ENCODE results near the gene AQP10.
"Not testable (repeated sequence)": the region's sequence is repeated elsewhere in the genome, so short reads cannot be mapped to it uniquely, and the experiment has no call there.

Gene AQP10

DNA sequence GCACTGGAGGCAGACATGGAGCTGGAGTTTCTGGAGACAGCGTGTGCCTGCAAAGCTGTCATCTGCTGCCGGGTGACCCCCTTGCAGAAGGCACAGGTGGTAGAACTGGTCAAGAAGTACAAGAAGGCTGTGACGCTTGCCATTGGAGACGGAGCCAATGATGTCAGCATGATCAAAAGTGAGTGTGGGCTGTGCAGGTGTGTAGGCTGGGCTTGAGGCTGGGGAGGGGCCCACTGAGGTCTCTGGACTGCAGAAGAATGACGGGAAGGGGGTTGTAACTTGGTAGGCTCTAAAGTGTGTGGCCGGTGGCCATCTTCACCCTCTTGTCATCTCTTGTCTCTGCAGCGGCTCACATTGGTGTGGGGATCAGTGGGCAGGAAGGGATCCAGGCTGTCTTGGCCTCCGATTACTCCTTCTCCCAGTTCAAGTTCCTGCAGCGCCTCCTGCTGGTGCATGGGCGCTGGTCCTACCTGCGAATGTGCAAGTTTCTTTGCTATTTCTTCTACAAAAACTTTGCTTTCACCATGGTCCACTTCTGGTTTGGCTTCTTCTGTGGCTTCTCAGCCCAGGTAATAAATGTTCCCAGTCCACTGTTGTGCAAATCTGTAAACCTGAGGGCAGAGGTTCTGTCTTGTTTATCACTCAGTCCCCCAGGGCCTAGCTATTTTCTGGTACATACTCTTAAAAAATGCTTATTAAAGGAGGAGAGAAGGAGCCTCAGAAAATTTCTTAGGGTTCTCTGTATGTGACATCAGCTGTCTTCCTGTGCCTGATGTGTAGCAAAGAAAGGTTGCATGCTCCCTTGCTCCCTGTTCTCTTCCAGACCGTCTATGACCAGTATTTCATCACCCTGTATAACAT lies 24.3 kb downstream of the AQP10 start:
- DNase-seq (ENCODE audit: low read depth, low spot score): peak; percentile 54

DNA sequence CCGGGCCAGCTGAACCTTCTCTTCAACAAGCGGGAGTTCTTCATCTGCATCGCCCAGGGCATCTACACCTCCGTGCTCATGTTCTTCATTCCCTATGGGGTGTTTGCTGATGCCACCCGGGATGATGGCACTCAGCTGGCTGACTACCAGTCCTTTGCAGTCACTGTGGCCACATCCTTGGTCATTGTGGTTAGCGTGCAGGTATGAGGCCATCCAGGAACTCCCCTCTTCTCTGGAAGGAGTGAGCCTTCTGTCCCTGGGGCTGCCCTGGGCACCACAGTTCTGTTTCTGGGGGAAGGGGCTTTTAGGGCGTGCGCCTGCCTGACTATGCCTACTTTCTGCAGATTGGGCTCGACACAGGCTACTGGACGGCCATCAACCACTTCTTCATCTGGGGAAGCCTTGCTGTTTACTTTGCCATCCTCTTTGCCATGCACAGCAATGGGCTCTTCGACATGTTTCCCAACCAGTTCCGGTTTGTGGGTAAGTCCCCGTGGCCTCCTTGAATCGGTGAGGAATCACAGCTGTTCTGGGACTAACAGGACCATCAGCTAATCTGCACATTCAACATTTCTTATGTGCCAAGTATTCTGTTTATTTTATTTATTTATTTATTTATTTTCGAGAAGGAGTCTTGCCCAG lies 25.5 kb downstream of the AQP10 start:
- no peak for DNase-seq (ENCODE audit: low read depth, low spot score)

DNA sequence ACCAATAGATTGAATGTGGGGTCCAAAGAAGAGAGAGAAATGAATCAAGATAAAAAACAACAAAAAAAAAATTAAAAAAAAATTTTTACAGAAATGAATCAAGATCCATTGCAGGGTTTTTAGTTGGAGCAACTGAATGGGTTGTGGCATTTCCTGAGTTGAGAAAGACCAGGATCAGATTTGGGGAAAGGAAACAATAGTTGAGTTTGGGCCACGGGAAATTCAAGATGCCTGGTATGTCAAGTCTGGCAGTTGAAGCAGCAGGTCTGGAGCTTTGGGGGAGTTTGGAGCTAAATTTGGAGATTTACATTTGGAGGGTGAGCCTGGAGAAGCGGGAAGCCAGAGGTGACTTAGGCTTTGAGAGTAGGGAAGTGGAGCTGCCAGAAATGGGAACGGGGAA lies 27.1 kb downstream of the AQP10 start:
- DNase-seq (ENCODE audit: low read depth, low spot score): no peak

DNA sequence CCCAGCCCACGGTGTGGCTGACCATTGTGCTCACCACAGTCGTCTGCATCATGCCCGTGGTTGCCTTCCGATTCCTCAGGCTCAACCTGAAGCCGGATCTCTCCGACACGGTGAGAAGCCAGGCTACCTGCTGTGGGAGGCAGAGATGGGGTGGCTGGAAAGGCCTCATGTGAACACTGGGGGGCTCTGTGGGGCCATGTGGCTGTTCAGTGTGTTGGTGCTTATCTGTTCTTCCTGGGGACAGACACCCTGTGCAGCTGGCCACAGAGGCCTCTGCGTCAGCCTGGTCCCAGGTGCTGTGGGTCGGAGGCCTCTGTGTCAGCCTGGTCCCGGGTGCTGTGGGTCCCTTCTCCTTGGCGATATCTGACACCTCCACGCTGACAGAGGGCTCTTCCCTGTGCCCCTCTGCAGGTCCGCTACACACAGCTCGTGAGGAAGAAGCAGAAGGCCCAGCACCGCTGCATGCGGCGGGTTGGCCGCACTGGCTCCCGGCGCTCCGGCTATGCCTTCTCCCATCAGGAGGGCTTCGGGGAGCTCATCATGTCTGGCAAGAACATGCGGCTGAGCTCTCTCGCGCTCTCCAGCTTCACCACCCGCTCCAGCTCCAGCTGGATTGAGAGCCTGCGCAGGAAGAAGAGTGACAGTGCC lies 27.7 kb downstream of the AQP10 start:
- no peak for DNase-seq (ENCODE audit: low read depth, low spot score)

DNA sequence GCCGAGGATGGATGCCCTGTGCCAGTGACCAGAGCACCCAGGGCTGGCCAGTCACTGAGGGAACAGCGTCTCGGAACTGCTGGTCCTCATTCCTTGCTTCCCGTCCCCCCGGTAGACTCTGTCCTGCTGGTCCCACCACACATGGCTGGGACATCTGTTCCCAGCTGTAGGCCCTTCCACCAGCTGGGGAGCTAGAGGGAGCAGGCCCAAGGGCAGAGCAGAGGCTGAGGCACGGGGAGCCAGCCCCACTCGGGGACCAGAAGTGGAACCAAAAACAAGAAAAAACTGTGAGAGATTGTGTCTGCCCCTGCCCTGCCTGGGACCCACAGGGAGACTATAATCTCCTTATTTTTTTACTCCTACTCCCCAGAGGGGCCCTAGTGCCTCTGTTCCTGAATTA lies 28.2 kb downstream of the AQP10 start:
- DNase-seq (ENCODE audit: low read depth, low spot score): no peak

DNA sequence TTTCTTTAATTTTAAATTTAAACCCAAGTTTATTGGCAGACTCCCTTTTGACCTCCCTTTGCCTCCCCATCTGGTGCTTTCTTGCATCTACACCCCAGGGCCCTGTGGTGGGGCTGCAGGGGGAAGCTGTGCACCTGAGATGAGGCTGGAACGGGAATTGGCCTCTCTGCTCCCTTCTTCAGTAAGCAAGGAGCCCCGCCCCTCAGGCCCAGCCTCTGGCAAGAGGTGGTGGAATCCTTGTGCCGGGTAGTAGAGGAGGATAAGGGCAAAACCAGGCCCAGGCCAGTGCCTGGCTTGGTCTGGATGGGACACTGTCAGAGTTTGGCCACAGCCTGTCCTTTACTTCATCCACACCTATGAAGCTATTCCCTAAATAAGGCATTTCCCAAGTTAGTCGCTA lies 29.5 kb downstream of the AQP10 start:
- DNase-seq (ENCODE audit: low read depth, low spot score): no peak

DNA sequence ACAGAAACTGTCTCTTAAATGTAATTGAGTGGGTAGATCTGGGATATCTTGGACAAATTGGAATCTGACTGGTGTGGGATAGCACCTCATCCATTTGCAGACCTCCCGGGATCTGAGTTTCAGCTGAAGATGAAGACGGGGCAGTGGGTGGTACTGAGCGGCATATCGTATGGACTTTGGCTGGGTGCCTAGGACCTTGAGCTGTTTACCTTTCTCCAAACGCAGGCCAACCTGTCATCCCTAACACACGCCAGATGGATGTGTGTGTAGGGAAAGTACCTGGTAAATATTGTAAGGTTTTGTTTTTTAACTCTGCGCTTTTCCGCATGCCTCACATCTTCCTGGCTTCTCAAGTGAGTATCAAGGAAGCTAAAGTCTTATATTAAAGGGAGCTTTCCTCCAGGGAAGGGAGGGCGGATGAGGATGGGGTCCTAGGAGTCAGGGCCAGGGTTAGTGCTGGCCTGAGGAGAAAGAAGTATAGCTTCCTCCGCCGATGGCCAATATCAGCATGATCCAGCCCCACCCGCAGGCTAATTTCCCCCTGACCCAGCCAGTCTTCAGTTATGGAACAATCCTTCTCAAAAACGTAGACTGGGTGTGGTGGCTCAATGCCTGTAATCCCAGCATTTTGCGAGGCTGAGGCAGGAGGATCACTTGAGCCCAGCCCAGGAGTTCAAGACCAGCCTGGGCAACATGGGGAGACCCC lies 30.6 kb downstream of the AQP10 start:
- no peak for DNase-seq (ENCODE audit: low read depth, low spot score)

DNA sequence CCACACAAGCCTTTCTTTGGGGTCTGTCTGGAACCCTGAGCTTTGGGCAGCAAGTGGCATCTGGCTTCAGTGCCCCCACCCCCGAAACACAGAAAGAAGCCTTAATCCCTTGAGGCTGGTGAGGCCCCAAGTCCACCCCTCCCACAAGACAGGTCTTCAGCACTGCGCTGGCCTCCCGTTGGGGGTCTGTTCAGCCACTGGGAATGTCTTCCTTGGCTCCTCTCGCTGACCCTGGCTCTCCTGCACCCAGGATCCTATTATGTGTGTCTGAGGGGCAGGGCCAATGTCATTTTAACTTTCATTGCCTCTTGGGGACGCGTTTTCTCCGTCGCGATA lies 31.3 kb downstream of the AQP10 start:
- no peak for DNase-seq (ENCODE audit: low read depth, low spot score)

DNA sequence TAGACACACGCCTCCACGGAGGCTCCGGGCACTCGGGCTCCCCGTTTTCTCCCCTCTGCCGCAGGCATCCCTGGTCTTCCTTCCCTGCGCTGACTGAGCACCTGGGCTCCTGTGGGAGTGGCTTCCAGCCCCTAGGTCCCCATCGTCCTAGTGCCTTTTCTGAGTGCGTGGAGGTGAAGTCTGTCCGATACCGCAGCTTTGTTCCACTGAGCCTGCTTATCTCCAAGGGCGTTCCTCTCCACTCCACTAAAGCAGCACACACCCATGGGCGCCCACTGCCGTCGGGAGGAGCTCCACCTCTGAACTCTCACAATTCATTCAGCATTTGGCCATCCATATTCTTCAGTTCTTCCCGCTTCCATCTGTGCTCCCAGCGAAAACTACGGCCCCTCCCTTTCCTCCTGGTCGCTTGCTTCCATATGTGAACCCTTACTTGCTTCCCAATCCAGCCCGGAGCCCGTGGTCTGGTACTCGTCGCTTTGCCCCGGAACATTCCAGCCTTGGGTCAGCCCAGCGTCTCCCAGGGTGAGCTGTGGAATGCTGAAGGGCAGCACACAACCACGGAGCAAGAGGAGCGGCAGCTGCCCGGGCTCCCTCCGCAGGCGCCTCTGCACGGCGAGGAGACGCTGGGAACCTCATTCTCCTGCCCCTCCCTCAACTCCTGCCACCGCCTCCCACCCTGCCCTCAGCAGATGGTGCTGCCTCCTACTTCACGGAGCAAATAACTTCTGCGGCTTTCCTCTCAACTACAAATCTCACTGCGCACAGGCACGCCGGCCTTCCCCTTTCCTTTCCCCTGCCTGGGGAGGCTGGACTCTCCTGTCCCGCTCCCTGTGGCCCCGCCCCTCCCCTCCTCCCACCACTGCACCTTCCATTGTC lies 31.9 kb downstream of the AQP10 start:
- DNase-seq (ENCODE audit: low read depth, low spot score): peak; percentile 78

DNA sequence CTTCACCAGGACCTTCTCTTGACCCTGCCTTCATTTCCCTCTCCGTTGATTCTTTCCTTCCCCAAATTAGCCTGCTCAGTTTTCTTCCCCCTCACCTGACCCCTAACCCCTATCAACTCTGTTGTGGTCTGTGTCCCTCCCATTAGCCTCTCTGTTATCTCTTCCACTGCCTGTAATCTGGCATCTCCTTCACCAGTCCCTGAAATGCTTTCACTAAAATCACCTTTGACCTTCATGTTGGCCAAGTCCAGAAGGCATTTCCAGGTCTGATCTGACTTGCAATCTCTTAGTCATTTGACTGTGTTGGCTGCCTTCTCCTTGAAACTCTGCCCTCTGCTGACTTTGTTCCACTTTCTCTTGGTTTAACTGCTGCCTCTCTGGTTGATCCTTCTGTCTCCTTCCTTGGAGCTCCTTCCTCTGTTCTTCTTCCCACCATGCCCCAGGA lies 32.6 kb downstream of the AQP10 start:
- peak; percentile 36 for DNase-seq (ENCODE audit: low read depth, low spot score)

DNA sequence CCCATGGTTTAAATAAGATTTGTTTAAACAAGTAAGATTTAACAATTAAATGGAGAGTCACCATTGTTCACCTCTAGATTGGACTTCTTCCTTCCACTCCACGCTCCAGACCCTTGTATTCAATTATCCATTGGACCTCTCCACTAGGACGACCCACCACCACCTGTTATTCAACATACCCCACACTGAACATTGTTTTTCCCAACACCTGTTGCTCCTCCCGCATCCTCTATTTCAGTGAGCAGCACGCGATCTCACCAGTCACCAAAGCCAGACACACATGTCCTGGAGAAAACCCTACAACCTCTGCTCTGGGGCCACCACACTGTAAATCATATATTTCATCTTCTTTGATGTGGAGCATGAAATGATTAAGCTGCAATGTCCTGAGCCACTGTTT lies 33.1 kb downstream of the AQP10 start:
- no peak for DNase-seq (ENCODE audit: low read depth, low spot score)

DNA sequence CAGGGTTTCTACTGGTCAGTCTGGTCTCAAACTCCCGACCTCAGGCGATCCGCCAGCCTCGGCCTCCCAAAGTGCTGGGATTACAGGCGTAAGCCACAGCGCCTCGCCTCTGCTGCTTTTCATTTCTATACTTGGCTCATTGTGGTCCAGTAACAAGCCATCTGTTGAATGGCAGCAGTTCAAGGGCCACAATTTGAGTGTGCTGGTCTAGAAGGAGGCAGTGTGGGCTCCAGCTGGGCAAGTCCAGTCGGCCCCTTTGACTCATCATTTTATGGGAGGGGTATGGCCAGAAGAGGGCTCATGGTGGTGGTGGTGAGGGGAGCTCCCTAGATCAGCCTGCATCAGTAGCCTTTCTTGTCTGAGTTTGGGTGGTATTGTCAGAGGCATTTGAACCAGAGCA lies 37.6 kb downstream of the AQP10 start:
- no peak for DNase-seq (ENCODE audit: low read depth, low spot score)

DNA sequence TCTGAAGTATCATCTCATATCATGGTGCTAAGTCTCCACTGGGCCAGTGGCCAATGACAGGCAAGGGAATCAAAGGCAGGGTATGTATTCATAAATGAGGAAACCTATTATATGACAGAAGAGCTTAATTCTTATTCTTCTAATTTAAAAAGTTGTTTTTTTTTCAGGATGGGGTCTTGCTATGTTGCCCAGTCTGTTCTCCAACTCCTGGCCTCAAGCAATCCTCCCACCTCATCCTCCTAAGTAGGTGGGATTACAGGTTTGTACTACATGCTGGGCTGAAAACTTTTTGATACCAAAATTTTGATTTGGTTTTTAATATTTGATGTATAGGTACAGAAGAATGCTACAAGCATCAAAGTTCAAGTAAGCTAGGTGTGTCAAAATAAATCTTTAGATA lies 39.4 kb downstream of the AQP10 start:
- no peak for DNase-seq (ENCODE audit: low read depth, low spot score)

DNA sequence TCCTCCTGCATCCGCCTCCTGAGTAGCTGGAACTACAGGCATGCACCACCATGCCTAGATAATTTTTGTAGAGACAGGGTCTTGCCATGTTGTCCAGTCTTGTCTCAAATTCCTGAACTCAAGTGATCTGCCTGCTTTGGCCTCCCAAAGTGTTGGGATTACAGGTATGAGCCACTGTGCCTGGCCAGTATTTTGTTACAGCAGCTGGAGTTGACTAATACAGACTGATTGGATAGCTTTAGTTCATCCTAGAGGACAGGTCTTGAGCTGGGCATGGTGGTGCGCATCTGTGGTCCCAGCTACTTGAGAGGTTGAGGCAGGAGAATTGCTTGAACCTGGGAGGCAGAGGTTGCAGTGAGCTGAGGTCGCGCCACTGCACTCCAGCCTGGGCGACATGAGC lies 40.0 kb downstream of the AQP10 start:
- DNase-seq (ENCODE audit: low read depth, low spot score): not testable (repeated sequence)

DNA sequence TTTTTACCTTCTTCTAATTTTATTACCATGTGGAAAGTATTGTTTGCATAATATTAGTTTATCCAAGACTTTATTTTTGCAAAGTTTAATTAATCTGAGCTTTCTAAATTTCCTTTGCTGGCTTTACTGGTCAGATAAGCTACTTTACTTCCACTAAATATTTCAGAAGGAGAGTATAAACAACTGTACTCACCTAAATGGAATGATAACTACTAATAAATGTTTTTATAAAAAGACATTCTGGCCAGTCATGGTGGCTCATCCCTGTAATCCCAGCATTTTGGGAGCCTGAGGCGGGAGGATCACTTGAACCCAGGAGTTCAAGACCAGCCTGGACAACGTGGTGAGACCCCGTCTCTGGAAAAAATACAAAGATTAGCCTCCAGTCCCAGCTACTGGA lies 40.5 kb downstream of the AQP10 start:
- DNase-seq (ENCODE audit: low read depth, low spot score): no peak

DNA sequence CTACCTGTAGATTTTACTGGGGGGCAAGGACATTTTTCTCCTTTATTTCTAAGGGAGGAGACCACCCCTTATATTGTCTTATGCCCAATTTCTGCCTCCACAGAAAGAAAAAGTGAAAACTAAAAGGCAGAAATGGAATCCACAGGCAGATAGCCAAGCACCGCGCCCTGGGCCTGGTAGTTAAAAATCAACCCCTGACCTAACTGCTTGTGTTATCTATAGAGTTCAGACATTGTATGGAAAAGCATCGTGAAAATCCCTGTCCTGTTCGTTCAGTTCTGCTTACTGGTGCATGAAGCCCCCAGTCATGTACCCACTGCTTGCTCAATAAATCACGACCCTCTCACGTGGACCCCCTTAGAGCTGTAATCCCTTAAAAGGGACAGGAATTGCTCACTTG lies 50.5 kb downstream of the AQP10 start:
- DNase-seq (ENCODE audit: low read depth, low spot score): no peak

DNA sequence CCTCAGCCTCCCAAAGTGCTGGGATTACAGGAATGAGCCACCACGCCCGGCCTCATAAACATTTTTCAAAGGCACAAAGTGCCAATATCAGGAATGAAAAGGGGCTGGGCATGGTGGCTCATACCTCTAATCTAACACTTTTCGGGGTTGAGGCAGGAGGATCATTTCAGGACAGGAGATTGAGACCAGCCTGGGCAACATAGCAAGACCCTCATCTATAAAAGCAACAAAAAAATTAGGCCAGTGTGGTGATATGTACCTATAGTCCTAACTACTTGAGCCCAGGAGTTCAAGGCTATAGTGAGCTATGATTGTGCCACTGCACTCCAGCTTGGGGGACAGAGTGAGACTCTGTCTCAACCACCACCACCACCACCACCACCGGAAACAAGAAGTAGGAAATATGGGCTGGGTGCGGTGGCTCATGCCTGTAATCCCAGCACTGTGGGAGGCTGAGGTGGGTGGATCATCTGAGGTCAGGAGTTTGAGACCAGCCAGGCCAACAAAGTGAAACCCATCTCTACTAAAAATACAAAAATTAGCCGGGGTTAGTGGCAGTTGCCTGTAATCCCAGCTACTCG lies 53.0 kb downstream of the AQP10 start:
- not testable (repeated sequence) for DNase-seq (ENCODE audit: low read depth, low spot score)

Data from astrocyte of the hippocampus (primary cell).